ENCODE data around the gene TNFAIP8L1.
A peak's percentile ranks its signal among the peaks of the same experiment; 100 is the strongest.

Gene TNFAIP8L1

DNA sequence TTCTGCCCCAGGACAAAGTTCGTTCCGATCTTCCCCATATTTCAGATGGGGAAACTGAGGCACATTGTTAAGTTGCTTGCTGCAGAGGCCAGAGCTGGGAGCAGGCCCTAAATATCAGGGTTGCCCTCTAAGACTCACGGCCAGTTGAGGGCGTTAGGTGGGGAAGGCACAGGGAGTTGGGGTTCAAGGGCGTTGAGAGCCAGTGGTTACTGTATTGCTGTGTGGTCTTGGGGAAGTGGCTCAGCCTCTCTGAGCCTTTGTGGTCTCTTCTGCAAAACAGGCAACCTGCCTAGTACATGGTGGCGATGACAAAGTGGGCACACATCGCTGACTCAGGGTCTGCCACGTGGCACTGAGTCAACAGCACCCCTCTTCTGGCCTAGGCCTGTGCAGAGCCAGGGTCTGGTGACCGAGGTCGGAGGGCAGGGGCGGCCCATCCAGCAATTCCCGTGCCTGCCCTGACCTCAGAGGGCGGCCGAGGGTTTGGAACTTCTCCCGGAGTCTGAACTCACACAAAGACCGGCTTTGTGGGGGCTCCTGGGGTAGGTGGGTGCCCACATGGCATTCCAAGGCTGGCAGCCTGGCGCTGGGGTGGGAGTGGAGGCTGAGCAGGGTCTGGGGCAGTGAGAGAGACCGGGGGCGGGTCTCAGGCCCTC lies 10.2 kb downstream of the TNFAIP8L1 start:
- no peak for DNase-seq (ENCODE audit: low read depth)

DNA sequence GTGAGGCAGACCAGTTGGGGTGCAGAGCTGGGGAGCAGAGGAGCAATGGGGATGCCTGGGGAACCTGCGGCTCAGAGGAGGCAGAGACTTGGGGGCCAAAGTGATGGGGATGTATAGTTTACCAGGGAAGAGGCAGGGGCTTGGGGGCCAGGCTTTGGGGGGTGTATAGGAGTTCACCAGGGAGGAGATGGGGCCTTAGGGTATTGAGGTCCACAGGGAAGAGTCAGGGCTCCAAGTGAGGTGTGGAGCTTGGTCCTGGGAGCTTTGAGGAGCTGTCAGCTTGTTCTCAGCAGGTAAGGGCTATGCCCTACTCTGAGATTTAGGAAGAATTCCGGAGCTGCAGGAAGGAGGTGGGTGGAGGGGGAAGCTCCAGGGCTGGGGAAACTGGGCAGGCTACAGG lies 10.8 kb downstream of the TNFAIP8L1 start:
- no peak for DNase-seq (ENCODE audit: low read depth)

DNA sequence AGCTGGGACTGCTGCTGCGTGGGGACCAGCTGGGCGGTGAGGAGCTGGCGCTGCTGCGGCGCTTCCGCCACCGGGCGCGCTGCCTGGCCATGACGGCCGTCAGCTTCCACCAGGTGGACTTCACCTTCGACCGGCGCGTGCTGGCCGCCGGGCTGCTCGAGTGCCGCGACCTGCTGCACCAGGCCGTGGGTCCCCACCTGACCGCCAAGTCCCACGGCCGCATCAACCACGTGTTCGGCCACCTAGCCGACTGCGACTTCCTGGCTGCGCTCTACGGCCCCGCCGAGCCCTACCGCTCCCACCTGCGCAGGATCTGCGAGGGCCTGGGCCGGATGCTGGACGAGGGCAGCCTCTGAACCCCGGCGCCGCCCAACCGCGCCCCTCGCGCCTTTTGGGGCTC lies 12.8 kb downstream of the TNFAIP8L1 start:
- DNase-seq (ENCODE audit: low read depth): no peak

DNA sequence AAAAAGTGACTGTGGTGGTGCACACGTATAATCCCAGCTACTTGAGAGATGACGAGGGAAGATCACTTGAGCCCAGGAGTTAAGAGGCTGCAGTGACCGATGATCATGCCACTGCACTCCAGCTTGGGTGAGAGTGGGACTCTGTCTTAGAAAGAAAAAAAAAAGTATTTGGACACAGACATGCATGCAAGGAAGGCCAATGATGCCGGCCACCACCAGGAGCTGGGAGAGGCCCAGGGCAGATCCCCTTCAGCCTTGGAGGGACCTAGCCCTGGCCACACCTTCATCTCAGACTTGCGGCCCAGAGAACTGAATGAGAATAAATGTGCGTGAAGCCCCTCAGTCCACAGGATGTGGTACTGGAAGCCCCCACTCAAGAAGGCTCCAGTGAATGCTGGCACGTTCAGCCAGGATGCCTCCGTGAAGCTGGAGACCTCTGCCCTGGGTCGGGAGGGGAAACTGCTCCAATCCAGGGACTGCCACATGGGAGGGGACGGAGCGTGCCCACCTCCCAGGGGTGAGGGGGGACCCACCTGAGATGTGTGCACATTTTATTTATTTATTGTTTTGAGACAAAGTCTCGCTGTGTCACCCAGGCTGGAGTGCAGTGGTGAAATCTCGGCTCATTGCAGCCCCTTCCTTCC lies 14.6 kb downstream of the TNFAIP8L1 start:
- DNase-seq (ENCODE audit: low read depth): no peak

DNA sequence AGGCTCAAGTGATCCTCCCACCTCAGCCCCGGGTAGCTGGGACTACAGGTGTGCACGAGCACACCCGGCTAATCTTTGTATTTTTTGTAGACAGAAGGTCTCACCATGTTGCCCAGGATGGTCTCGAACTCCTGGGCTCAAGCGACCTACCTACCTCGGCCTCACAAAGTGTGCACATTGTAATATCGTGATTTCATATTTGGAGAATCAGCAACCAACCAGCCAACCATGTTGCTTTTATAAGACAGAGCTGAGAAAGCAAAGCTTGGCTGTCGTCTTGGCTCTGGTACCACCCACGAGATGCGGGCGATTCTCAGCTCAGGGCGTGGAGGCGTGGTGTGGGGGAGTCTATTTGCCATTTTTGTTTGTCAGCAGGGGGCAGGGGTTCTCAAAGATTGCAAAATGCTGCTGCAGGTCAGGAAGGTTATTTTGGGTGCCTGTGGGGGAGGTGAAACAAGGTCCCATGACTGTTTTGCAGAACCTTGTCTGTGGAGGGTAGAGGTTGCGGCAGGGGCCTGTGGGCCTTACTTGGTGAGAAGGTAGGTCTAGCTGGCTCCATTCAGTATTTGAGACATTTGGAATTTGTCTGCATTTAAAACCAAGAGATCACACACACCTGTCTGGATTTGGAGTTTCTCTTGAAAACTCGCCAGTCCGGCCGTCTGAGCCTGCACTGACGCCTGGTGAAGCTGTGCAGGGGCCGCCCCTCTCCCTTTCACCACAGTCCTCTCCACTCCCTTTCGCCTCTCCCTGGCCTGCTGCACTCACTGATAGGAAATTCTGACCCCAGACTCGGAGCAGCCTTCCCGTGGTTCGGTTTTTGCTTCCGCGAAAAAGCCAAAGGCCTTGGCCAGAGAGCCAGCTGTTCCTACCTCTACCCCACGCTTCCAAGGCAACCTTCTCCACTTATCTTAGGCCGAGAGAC lies 15.4 kb downstream of the TNFAIP8L1 start:
- no peak for DNase-seq (ENCODE audit: low read depth)

DNA sequence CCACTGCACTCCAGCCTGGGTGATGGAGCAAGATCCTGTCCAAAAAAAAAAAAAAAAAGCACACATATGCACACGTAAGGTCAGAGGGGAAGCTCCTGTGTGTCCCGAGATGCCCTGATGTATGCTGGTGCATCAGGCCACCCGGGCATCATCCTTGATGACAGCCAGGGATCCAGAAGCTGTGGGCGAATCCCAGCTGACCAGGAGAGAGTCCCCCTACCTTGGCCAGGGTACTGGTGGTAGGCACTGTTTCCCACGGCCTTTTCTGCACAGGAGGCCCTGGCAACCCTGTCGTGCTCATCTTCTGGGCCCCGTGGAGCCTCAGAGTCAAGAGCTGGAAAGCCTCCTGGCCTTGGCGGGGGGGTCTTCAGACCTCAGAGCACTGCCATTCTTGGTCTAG lies 16.8 kb downstream of the TNFAIP8L1 start:
- no peak for DNase-seq (ENCODE audit: low read depth)

DNA sequence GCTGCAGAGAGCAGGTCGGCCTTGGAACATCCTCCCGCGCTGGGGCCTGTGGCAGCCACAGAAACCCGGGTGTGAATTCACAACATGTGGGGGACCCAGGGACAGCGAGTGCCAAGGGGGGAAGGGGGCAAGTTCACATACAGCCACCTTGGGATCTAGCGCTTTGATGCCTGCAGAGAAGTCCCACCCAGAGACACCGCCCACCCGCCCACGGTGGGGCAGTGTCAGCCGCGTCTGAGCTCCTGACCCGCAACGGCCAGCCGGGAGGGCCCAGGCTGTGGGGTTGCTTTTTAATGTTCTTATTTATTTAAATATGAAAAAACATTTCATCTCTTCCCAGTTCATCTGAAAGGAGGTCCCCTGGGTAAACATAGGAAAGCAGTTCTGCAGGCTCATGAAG lies 17.9 kb downstream of the TNFAIP8L1 start:
- DNase-seq (ENCODE audit: low read depth): no peak

DNA sequence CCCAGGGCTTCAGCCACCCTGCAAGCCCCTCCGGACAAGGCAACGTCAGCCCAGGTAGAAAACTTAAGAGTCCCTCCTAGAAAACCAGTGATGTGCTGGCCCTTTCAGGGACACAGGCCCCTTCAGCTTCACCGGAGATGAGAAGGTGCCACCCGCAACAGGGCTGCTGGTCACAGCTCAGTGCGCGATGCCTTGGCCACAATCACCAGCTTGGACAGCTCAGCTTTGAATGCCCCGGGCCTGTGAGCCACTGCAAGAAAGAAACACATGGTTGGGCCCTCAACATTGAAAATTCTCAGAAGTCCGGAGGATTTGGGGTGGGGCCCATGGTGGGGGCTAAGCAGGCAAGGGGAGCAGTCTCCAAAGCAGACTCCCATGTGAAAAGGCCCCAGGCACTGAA lies 18.5 kb downstream of the TNFAIP8L1 start:
- no peak for DNase-seq (ENCODE audit: low read depth)

DNA sequence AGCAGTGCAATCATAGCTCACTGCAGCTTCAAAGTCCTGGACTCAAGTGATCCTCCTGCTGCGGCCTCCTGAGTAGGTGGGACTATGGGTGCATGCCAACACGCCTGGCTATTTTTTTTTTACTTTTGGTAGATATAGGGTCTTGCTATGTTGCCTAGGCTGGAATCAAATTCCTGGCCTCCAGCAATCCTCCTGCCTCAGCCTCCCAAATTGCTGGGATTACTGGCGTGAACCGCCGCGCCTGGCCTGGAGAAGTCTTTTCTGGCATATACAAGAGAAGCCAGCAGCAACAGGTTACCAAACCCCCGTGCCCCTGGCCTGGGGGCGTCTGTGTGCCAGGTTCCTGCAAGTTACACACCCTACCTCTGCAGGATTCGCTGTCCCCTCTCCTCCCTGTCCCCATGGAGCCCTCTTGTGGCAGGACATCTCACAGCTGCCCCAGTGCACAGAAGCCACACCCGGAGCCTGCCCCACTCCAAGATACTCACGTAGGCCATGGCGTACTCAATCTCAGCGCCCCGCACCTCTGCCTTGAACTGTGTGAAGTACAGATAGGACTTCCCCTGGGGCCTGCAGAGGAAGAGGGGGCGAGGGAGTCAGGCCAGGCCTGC lies 21.0 kb downstream of the TNFAIP8L1 start:
- no peak for DNase-seq (ENCODE audit: low read depth)

DNA sequence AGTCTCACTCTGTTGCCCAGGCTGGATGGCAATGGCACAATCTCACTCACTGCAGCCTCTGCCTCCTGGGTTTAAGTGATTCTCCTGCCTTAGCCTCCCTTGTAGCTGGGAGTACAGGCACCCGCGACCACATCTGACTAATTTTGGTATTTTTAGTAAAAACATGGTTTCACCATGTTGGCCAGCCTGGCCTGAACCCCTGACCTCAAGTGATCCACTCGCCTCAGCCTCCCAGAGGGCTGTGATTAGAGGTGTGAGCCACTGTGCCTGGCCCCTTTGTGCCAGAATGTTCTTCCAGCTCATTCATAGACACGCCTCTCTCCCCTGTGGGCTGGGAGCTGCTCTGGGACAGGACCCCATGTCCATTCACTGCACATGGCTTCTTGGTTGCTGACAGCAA lies 21.7 kb downstream of the TNFAIP8L1 start:
- no peak for DNase-seq (ENCODE audit: low read depth)

DNA sequence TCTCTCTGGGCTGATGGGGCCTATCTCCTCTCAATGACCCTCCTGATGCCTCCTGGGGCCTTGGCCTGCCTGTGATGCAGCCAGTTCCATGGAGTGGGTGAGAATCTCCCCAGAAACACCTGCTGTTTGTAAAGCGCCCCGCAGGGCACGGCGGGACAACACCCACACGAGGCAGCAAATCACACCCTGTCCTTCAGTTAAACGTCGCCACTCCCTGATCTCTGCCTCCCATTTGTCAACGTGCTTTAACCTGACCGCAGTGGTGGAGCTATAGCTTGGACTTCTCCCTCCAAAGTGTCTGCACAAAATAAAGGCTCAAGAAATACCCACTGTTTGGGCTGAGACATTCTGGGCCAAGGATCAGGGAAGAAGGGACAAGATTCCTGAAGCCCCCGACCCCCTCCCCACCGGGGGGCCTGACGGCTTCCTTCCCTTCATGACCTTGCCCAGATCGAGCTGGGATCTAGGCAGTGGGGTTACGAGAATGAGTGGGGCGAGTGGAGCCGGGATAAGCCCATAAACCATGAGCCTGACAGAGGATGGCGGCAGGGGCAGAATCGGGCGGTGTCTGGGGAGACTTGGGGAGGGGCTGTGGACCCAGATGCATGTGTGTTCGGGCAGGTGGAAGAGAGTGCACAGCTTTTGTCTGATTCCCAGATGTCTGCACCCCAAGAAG lies 22.8 kb downstream of the TNFAIP8L1 start:
- no peak for DNase-seq (ENCODE audit: low read depth)

DNA sequence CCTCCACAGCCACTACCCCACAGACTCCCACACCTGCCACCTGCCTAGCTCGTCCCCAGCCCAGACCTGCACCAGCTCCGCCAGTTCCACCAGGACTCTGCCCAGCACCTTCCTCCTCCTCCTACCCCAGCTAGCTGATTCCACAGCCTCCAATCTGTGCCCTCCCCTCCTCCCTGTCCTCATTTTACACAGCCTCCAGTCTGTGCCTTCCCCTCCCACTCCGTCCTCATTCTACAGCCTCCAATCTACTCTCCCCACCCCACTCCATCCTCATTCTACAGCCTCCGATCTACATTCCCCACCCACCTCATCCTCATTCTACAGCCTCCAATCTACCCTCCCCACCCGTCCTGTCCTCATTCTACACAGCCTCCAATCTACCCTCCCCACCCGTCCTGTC lies 23.5 kb downstream of the TNFAIP8L1 start:
- DNase-seq (ENCODE audit: low read depth): no peak

DNA sequence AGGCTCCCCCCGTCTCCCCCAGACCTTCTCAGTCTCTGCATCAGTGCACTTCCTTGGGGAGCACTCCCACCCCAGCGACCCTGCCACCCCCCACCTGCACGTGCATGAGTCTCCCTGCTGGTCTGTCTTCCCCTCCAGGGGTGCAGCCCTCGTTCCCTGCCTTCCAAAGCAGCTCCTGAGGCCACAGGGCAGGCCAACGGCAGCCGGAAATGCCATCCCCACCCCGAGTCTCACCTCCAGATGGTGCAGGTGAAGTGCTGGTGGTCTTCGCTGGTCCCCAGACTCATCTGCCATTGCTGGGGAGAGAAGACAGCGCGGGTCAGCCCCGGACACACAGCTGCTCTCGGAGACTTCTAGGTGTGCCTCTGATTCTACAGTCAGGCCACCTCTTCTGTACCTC lies 25.3 kb downstream of the TNFAIP8L1 start:
- no peak for DNase-seq (ENCODE audit: low read depth)

DNA sequence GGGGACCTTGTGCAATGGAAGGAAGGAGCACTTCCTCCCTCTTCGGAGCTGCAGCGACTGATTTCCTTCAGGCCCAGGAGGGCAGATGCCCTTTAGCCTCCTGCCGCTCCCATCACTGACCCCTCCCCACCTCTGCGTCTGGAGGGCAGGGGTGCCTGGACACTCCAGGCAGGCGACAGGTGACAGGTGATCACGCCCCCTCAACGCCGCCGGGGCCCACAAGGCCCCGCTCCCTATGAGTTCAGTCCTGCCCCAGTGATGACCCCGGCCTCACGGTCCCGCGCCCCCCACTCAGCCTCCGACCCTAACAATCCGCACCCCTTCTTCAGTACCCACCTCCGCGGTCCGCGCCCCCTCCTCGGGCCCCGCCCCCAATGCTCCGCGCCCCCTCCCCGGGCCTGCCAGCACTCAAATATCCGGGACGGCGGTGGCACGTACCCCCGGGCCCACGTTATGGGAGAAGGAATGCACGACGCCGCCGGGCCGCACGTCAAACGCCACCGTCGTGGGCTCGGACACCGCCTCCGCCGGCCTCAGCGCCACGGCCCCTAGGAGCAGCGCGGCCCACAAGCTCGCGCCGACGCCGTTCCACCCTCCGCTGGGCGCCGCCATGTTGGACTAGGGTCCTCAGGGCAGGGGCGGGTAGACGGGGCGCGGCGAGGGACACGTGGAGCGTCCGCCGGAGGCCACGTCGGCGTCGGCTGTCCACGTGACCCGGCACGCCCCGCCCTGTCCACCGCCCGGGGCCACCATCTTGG lies 30.6 kb downstream of the TNFAIP8L1 start, which contains the start of gene MYDGF:
TSS of gene MYDGF (minus strand) at position 620 of the 758 bp plus-strand sequence. CDS start at position 612, 8 bp downstream.
- DNase-seq (ENCODE audit: low read depth): peak; percentile 88

DNA sequence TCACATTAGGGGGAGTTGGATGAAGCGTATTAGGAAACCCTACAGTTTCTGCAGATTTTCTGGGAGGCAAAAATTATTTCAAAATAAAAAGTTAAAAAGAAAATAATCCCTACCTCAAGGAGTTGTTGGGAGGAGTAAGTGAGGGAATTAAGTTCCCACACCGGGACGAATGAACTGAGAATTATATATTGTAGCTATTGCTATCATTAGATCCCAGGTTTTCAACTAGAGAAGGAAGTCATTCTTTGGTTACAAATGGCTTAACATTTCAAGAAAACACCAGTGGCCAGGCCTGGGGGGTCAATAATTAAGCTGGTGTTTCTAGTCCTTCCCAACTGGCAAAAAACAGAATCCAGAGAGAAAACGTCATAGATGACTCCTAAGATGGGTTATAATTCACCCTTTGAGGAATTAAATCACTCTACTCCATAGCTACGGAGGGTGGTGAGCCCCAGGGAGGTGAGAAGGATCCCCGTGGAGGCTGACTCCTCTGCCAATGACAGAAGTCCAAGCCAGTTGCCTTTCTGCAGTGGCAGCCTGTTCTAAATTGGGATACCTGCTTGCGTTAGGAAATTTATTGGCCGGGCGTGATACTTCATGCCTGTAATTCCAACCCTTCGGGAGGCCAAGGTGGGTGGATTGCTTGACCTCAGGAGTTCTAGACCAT lies 32.0 kb downstream of the TNFAIP8L1 start:
- DNase-seq (ENCODE audit: low read depth): no peak

DNA sequence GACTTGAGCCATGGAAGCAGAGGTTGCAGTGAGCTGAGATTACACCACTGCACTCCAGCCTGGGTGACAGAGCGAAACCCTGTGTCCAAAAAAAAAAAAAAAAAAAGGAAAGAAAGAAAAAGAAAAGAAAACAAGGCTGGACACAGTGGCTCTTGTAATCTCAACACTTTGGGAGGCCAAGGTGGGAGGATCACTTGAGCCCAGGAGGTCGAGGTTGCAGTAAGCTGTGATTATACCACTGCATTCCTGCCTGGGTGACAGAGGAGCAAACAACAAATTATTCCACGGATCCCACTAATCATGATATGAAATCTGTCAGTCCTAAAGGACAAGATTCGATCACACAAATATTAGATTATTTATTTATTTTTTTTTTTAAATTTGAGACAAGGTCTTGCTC lies 33.9 kb downstream of the TNFAIP8L1 start:
- DNase-seq (ENCODE audit: low read depth): no peak

DNA sequence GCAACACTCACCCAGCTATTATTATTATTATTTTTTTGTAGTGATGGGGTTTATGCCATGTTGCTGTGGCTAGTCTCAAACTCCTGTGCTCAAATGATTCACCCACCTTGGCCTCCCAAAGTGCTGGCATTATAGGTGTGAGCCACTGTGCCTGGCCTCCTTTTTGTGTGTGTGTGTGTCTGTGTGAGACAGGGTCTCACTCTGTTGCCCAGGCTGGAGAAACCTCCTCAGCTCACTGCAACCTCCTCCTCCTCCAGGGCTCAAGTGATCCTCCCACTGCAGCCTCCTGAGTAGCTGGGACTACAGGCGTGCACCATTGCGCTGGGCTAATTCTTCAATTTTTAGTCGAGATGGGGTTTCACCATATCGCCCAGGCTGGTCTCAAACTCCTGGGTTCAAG lies 34.4 kb downstream of the TNFAIP8L1 start:
- DNase-seq (ENCODE audit: low read depth): no peak

DNA sequence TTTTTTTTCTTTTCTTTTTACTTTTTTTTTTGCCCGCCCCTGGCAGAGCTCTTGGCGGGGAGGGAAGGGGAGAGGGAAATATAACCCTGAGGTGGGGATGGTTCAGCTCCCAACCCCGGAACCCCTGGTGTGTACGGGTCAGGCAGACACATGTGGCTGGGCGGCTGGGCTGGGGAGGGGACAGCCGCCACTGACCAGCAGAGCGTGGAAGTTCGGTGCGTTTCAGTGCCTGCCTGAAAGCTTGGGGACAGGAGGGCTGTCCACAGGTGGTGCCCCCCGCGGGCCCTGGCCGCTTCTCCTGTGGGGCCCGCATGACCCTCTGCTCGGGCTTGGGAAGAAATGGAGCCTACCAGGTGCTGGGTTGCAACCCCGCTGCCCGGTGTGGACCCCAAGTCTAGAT lies 36.0 kb downstream of the TNFAIP8L1 start:
- no peak for DNase-seq (ENCODE audit: low read depth)

DNA sequence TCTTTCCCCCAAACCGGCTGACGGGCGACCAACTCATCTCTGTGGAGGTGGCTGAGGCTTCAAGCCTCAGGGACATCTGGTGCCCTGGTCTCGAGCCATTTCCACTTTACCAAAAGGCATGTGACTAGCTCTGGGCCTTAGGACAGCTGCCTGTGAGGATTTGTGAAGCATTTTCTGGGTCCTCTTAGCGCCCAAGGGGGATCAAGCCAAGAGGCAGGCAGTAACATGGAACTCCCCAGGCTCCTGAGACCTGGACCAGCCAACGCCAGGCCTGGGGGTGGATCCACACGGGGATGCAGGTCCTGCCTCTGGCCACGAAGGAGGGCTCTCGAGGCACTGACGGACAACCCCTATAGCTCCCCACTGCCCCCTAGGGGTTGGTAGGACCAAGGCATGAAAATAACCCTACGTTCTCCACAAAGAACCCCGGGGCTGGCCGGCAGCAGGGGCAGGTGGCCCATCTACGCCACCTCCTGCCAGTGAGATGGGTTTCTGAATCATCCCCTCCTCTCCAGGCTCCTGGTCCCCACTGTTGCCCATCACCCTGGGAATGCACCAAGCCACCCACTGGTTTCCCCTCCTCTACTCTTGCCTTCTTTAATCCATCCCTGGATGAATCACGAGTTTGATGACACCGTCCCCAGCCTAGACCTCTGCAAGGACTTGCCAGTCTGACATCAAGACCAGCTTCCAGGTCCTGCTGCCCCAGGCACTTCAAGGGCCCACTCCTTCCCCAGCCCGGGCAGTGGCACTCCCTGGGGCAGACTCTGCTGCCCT lies 37.8 kb downstream of the TNFAIP8L1 start:
- DNase-seq (ENCODE audit: low read depth): no peak

Data from T-helper 22 cell (primary cell).